Hematopoietic multipotent progenitor cell treated with erythropoietin and hydrocortisone succinate and interleukin-3 and kit ligand, for 6 days (in vitro differentiated cells): ENCODE measurements around the gene C2CD4C.
"Not testable (repeated sequence)": the region's sequence is repeated elsewhere in the genome, so short reads cannot be mapped to it uniquely, and the experiment has no call there.

Experiments used
- DNase-seq: peaks from one replicate; pipeline ENCODE4 v3.0.0-alpha.2; 2015

The C2CD4C gene

DNA sequence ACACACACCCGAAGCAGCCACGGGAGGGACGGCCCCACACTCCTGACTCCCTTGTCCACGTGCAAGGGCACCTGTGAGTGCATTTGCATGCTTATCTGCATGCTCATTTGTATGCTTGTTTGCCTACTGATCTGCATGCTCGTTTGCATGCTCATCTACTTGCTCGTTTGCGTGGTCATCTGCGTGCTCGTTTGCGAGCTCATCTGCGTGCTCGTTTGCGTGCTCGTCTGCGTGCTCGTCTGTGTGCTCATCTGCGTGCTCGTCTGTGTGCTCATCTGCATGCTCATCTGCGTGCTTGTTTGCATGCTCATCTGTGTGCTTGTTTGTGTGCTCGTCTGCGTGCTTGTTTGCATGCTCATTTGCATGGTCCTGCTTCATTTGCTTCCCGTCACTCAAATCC, 28.1 kb upstream of the C2CD4C start:
- no peak for DNase-seq

- DNase-seq, result no peak
Measured at GRCh38 chr19:436413-436950, 27.5 kb upstream of the C2CD4C start.

GRCh38 chr19:435707-436412, 26.9 kb upstream of the C2CD4C start:
- DNase-seq, result no peak

- DNase-seq, result no peak
Measured at GRCh38 chr19:435056-435706, 26.2 kb upstream of the C2CD4C start.

DNA sequence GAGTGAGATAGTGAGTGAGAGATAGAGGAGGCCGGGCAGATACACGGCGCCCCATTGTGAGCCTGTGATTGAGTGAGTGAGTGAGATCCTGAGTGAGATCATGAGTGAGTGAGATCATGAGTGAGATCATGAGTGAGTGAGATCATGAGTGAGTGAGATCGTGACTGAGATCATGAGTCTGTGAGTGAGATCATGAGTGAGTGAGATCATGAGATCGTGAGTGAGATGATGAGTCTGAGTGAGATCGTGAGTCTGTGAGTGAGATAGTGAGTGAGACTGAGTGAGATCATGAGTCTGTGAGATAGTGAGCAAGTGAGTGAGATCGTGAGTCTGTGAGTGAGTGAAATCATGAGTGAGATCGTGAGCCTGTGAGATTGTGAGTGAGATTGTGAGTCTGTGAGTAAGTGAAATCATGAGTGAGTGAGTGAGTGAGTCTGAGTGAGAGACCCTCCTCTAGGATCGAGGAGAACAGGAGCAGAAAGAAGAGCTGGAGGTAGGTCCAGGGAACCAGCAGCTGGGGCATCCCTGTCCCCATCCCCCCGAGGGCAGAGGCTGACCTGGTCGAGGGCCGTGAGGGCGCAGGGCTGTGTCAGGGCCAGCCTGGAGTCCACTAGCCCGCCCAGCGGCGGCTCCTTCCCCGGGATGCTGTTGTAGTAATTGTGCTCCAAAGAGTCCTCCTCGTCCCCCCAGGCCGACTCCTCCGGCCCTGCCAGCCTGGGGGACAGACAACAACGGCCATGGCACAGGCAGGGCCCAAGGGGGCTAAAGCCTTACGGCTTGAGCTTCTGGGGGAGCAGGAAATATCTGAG, 25.4 kb upstream of the C2CD4C start:
- no peak for DNase-seq

GRCh38 chr19:430701-431100, 21.8 kb upstream of the C2CD4C start:
- no peak for DNase-seq

DNA sequence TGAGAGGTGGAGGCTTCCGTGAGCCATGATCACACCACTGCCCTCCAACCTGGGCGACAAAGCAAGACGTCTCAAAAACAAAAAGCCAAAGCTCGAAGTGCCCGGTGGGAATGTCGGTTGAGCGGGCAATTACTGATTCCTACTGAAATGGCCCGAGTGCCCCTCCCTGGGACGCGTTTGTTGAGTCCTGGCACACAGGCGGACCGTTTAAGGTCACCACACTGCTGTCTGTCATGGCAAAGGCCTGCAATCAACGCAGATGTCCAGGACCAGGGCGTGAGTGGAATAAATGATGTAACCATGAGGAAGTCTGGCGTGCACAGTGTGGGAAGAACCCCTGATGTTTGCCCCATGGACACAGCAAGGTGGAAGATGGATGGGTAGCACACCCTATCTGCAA, 19.2 kb upstream of the C2CD4C start:
- no peak for DNase-seq

DNA sequence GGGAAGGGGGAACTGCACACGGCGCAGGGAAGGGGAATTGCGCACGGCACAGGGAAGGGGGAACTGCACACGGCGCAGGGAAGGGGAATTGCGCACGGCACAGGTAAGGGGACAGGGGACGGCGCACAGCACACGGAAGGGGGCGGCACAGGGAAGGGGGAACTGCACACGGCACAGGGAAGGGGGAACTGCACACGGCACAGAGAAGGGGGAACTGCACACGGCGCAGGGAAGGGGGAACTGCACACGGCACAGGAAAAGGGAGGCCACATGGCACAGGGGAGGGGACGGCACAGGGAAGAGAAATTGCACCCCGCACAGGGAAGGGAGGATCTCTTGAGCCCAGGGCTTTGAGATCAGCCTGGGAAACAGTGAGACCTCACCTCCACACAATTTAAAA, 18.7 kb upstream of the C2CD4C start:
- DNase-seq, result peak; percentile 19

DNA sequence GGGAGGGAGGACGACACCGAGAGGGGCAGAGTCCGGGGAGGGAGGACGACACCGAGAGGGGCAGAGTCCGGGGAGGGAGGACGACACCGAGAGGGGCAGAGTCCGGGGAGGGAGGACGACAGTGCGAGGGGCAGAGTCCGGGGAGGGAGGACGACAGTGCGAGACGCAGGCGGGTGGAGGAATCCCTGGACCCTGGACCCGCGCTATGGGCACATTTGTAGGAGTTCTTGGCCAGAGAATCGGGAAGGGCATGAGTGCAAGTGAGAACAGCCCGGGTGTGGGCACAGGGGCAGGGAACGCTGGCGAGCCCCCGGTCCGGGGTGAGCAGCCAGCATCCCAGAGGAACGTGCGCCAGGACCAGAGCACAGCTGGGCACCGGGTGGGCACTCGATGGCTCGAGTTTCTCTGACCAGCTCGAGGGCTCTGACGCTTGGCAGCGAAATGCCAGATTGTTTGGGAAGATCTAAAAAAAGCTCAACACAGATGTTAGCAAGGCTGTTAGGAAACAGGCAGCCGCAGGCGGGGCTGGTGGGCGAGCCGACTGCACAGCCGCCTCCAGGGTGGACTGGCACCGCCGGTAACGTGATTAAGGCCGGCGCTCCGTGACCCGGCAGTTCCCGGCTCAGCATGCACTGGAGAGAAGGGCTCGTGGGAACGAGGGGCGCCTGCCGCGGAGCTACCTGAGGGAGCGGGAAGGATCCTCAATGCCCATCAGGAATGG, 17.9 kb upstream of the C2CD4C start:
- DNase-seq, result no peak

DNA sequence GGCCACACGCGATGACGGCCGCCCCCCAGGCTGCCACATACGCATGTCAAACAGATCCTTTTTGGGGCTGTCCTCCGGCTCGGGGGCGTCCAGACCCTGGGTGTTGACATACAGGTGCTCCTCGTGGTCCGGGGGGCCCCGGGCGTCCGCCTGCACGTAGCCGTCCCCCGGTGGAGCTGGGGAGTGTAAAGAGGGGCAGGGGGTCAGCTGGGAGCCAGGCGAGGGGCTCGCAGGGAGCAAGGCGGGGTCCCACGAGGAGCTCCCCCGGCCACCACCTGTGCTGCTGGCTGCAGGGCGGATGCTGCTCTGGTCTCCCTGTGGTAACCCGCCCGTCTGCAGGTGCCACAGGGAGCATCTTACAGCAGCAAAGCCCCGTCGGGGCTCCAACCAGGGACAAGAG, 16.1 kb upstream of the C2CD4C start:
- DNase-seq, result no peak

GRCh38 chr19:424546-424945, 15.6 kb upstream of the C2CD4C start:
- DNase-seq, result no peak

DNA sequence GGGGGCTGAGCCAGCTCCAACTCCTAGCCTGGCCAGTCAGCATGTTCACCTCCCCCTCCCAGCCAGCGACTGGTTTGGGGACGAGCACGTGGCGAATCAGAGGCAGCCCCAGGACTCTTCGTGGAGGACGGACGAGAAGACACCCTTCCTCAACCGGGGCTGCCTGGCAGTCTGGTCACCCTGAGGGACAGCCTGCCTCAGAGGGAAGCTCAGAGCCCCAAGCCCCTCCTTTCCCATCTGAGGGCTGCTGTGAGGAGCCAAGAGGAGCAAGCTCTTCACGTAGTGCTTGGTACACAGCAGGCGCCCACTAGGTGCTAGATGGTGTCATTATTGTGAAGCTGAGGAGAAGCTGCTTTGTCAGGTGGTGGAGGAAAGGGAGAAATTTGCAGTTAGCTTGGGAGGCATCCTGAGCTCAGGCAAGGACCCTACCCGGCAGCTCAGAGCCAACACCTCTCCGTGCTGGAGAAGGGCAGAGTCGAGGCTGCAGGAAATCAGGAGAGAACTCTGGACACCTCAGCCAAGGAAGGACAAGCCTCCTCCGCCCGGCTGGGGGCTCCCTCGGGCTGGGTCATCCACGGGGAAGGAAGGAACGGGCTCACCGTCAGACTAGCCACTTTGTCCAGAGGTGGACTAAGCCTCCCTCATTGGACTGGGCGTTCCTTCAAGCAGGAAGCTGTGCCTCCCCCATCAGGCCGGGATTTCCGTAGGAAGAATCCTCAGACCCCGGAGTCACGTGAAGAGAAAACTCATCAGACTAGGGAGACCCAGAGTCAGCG, 14.9 kb upstream of the C2CD4C start:
- DNase-seq, result no peak

DNA sequence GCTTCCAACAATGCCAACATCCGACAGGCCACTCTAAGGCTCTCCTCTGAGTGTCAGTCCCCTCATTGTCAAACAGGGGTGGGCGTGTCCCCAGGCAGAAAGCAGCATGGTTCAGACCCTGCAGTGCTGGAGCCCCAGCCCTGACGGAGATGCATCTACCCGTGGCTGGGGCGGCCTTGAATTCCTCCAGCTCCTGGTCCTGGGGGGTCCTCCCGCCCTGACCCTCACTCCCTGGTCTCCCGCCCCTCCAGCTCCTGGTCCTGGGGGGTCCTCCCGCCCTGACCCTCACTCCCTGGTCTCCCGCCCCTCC, 13.9 kb upstream of the C2CD4C start:
- not testable (repeated sequence) for DNase-seq

DNA sequence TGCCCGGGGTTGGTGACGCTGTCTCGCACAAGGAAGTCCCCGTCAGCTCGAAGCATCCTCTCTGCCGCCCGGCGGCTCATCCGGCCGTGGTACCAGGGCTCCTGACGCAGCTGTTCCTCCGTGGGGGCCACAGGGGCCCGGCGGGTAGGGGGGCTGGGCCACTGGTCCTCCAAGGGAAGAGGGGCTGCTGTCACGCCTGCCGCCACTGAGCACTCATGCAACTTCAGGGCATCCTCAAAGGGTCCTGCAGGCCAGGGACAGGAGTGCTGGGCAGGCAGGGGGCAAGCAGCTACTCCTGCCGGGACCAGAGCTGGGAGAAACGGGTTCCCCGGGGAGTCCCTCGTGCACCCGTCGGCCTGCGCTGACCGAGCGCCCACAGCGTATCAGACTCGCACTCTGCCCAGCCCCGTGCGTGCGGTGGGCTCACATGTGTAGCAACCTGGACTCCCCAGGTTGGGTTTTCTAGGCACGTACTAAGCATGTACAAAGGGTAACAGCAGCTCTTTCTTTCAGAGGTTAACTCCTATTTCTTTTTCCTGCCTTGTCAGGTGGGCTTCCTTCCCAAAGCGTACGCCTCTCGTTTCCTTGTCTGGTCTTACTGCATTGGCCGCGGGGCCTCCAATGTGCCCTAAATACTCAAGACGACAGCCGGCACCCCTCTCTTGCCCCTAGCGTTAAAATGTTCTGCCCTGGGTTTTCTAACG, 13.4 kb upstream of the C2CD4C start:
- no peak for DNase-seq

GRCh38 chr19:419721-420515, 11.0 kb upstream of the C2CD4C start:
- no peak for DNase-seq

DNA sequence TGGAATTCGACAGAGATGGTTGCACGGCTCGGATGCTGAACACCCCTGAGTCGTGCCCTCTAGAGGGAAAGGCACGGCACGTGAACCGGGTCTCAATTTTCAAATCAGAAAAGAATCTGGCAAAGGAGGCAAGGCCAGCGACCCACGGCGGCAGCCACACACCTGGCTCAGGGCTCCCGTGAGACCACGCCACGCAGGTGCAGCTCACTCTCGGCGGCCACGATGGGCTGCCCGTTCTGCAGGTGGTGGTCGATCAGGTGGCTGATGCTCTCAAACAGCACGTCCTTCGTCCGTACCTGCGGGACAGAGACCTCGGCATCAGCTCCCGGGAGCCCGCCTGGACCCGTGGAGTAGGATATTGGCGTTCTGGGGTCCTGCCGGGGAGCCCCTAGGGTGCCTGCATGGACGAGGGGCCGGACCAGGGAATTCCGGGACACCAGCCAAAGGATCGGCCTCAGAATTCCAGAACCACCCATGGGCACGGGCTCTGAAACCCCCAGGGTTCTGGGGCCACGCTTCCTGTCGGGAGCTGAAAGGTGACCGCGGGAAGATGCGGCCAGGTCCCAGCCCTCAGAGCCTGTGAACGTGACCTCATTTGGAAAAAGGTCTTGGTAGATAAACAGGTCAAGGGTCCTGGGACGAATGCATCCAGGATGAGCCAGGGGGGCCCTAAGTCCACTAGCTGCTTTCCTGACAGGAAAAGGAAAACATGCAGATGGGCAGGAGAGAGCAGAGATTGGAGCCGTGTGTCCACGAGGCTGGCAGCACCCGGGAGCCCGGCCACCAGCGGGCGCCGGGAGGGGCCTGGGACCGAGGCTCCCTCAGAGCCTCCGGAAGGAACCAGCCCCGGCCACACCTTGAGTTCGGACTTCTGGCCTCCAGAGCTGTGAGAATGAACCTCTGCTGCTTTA, 10.1 kb upstream of the C2CD4C start:
- no peak for DNase-seq

GRCh38 chr19:416416-416815, 7.5 kb upstream of the C2CD4C start:
- DNase-seq, result no peak

DNA sequence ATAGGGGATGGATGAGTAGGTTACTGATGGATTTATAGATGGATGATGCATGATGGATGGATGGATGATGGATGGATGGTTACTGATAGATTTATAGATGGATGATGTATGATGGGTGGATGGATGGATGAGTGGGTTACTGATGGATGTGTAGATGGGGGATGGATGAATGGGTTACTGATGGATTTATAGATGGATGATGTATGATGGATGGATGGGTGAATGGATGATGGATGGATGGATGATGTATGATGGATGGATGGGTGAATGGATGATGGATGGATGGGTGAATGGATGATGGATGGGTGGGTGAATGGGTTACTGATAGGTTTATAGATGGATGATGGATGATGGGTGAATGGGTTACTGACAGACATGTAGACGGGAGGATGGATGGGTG, 6.3 kb upstream of the C2CD4C start:
- no peak for DNase-seq

- no peak for DNase-seq
Measured at GRCh38 chr19:413756-414420, 4.9 kb upstream of the C2CD4C start.
